ENCODE results near the gene GRM7.

- TF ChIP-seq, protein P1, sequence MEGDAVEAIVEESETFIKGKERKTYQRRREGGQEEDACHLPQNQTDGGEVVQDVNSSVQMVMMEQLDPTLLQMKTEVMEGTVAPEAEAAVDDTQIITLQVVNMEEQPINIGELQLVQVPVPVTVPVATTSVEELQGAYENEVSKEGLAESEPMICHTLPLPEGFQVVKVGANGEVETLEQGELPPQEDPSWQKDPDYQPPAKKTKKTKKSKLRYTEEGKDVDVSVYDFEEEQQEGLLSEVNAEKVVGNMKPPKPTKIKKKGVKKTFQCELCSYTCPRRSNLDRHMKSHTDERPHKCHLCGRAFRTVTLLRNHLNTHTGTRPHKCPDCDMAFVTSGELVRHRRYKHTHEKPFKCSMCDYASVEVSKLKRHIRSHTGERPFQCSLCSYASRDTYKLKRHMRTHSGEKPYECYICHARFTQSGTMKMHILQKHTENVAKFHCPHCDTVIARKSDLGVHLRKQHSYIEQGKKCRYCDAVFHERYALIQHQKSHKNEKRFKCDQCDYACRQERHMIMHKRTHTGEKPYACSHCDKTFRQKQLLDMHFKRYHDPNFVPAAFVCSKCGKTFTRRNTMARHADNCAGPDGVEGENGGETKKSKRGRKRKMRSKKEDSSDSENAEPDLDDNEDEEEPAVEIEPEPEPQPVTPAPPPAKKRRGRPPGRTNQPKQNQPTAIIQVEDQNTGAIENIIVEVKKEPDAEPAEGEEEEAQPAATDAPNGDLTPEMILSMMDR (conservative IDR thresholded peaks at IDR 0.05; ENCODE audit: low read depth in 2 of 2): no peak
- no peak for TF ChIP-seq ZNF331 (CRISPR knock-in tag; IDR thresholded peaks at IDR 0.05; ENCODE audit: low read depth)
Measured at GRCh38 chr3:7264196-7264526, 403.2 kb downstream of the GRM7 start.
